Ascending aorta (tissue), 2 donors: ENCODE measurements around the gene SRGAP3. TPM values are rescaled to one million over a fixed set of nuclear protein-coding genes. Genes with fewer than 3 reads are reported as not detected.

Source experiments
- DNase-seq, 2 donors: peaks; one replicate each; pipeline ENCODE4 v3.0.0-alpha.2; 2019; ENCODE audit warnings: low spot score in 2 of 2
- H3K27ac ChIP-seq, 2 donors: fragments of 200-600 bp; sonication (generic); one replicate each; pipeline ENCODE4 v1.5.1; 2016 to 2017; ENCODE audit warnings: mild to moderate bottlenecking in 1 of 2
- H3K27me3 ChIP-seq: fragments of 200-600 bp; sonication (generic); one replicate; pipeline ENCODE4 v1.5.1; 2017
- H3K36me3 ChIP-seq, 2 donors: fragments of 200-600 bp; sonication (generic); one replicate each; pipeline ENCODE4 v1.5.1; 2016
- H3K4me1 ChIP-seq, 2 donors: fragments of 200-600 bp; sonication (generic); one replicate each; pipeline ENCODE4 v1.5.1; 2016 to 2017; ENCODE audit warnings: mild to moderate bottlenecking in 1 of 2
- H3K4me3 ChIP-seq, 2 donors: fragments of 200-600 bp; sonication (generic); one replicate each; pipeline ENCODE4 v1.5.1; 2016 to 2017; ENCODE audit warnings: mild to moderate bottlenecking in 1 of 2
- H3K9me3 ChIP-seq, 2 donors: fragments of 200-600 bp; sonication (generic); one replicate each; pipeline ENCODE4 v1.5.1; 2016
- intact Hi-C: fragments of 100-400 bp; cut with DNase I; formaldehyde crosslinking; loops from one replicate; pipeline ENCODE4 v1.15.1; 2023
- total RNA-seq: library from RNA; depleted of rRNA; stranded (reverse); fragments of >200 nt; gene quantifications from one replicate; pipeline ENCODE4 v1.1.0, GENCODE V29; 2016
- TF ChIP-seq, protein P1 (sequence below), 3 experiments: fragments of 200-600 bp in 2 of 3; fragments of 450-650 bp in 1 of 3; sonication (generic) in 2 of 3; IDR thresholded peaks; one replicate each; pipeline ENCODE4 v1.5.1; 2016 to 2019; ENCODE audit warnings: antibody characterized with exemption in 3 of 3, mild to moderate bottlenecking in 1 of 3, moderate library complexity in 1 of 3

SRGAP3 gene
- total RNA-seq, 1 donor from 2014 or later, result 1.6 TPM

DNA sequence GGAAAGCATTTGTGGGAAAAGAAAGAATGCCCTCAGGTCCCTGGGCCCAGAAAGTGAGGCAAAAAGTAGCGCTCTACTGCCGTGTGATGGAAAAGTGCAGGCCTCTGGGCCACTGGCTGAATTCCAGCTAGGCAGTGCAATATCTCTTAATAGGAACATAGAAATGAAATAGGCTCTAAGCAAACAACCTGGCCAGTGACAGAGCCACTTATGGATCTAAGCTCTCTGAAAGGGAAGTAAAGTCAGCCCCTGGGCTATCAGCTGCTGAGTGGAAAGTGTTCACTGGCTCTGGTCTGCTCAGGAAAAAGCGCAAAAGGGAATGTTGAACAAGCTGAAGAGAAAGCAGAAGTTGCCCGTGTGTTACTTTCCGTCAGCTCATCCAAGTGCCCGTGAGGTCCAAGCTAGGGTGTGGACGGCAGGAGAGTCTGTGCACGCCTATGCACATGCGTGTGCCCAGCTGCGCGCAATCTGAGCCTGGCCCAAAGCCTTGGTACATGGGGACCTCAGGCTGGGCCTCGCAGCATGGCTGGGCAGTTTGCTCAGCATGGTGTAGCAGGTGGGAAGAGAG is 212.2 kb downstream of the SRGAP3 start:
- H3K4me1 ChIP-seq, result peaks cover 0 to 5% of the 10 kb centered on the region in 2 donors
- H3K9me3 ChIP-seq, result no peaks in the 10 kb centered on the region
- intact Hi-C loops, result no loop called here
- H3K27ac ChIP-seq, result peak overlapping the region in 1 of 2 donors; percentile 56
- DNase-seq, result no peak
- TF ChIP-seq, protein P1, sequence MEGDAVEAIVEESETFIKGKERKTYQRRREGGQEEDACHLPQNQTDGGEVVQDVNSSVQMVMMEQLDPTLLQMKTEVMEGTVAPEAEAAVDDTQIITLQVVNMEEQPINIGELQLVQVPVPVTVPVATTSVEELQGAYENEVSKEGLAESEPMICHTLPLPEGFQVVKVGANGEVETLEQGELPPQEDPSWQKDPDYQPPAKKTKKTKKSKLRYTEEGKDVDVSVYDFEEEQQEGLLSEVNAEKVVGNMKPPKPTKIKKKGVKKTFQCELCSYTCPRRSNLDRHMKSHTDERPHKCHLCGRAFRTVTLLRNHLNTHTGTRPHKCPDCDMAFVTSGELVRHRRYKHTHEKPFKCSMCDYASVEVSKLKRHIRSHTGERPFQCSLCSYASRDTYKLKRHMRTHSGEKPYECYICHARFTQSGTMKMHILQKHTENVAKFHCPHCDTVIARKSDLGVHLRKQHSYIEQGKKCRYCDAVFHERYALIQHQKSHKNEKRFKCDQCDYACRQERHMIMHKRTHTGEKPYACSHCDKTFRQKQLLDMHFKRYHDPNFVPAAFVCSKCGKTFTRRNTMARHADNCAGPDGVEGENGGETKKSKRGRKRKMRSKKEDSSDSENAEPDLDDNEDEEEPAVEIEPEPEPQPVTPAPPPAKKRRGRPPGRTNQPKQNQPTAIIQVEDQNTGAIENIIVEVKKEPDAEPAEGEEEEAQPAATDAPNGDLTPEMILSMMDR (IDR thresholded peaks at IDR 0.05), result no peak
- peak overlapping the region in 1 of 2 donors; percentile 22 for H3K4me3 ChIP-seq
- no peaks in the 10 kb centered on the region for H3K36me3 ChIP-seq
- H3K27me3 ChIP-seq, result no peaks in the 10 kb centered on the region

DNA sequence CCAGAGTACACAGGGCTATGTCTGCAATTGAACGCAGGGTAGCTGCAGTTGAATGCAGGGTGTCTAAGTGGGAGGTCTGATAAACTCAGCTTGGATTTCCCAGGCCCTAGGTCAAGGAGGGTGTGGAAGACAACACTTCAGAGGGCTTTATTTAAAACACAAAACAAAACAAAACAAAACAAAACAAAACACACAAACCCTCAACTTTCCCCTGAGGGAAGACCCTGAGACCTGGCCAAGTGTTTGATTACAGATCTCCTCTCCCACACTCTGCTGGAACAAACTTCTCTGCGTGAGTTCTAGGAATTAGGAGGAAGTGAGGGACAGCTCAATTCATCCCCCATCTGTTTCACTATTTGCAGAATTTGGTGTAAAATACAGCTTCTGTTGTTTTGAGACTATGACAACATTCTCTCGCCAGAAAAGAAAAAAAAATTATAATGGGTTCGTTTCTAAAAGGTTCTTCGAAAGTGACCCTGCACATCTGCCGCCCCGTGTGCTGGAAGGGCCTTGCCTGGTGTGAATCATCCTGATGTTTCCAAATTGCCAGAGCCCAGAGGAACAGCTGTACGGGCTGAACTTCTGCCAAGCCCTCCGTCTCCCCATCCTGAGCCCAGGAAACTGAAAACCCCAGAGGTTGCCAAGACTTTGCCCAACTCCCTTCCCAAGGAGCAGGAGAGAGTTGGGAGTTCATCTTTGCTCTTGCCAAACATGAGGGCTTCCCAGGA is 212.9 kb downstream of the SRGAP3 start:
- intact Hi-C loops, result no loop called here
- H3K9me3 ChIP-seq, result no peaks in the 10 kb centered on the region
- peak overlapping the region in 1 of 2 donors; percentile 56 for H3K27ac ChIP-seq
- peak in 1 of 2 donors; percentile 67 for DNase-seq
- TF ChIP-seq, protein P1 (IDR thresholded peaks at IDR 0.05), result no peak
- H3K27me3 ChIP-seq, result no peaks in the 10 kb centered on the region
- H3K36me3 ChIP-seq, result no peaks in the 10 kb centered on the region
- peaks cover 0 to 5% of the 10 kb centered on the region in 2 donors for H3K4me1 ChIP-seq
- H3K4me3 ChIP-seq, result peak overlapping the region in 1 of 2 donors; percentile 22

DNA sequence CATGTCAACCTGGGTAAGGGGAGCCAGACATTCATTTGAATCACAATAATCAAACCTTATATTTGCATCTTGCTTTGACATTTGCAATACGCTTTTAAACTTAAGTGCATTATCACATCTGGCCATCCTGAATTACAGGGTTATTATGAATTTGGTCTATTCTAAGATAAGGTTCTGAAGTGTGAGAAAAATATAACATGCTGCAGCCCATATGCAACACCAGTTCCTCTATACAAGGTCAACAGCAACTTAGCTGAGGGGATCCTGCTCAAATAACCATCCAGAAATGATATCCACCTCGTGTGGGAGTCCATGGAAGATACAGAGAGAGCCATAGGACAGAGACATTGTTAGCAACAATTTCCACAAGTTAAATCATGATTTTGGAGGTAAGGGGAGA is 213.5 kb downstream of the SRGAP3 start:
- Histone ChIP-seq H3K4me3 (no peak overlapping the region), H3K9me3 (no peaks in the 10 kb centered on the region), H3K27me3 (no peaks in the 10 kb centered on the region), H3K4me1 (peaks cover 0 to 5% of the 10 kb centered on the region in 2 donors), H3K27ac (no peak overlapping the region), H3K36me3 (no peaks in the 10 kb centered on the region)
- intact Hi-C loops, result no loop called here
- DNase-seq, result no peak
- TF ChIP-seq, protein P1 (IDR thresholded peaks at IDR 0.05), result no peak

DNA sequence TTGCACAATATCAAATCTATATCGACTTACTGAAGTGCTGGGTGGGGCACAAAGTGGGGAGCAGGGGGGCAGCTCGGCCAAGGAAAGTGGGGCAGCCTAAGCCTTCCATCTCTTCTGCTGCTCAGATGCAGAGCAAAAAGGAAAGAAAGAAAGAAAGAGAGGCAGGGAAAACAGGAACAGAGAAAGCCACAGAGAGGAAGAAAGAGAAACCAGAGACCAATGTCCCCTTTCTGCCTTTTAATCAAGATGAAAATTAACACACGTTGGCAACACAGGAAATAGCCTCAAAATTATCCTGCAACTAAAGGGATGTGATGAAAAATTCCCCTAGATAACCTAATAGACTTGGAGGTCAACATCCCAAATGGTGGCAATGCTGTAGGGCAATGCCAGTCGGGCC is 214.0 kb downstream of the SRGAP3 start:
- no peak for DNase-seq
- no peak overlapping the region for H3K27ac ChIP-seq
- no peak overlapping the region for H3K4me3 ChIP-seq
- no peaks in the 10 kb centered on the region for H3K9me3 ChIP-seq
- TF ChIP-seq, protein P1 (IDR thresholded peaks at IDR 0.05), result no peak
- H3K4me1 ChIP-seq, result peaks cover 0 to 5% of the 10 kb centered on the region in 2 donors
- H3K36me3 ChIP-seq, result no peaks in the 10 kb centered on the region
- no peaks in the 10 kb centered on the region for H3K27me3 ChIP-seq
- intact Hi-C loops, result no loop called here

DNA sequence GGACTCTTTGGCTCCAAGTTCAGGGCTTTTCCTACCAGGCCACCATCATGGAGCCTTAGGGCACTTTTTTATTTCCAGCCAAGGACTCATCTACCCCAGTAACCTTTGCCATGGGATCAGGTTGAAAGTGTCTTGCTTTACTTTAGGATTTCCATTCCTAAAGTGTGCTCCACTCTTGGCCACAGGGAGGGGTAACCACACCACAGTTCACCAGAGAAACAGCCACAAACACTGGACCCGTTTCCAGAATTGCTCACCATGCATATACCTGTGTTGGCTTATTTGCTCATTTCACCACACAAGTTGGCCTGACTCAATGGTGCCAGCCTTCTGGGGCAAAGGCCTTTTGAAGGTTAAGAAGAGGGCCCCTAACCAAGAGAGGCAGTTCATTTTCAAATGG is 215.6 kb downstream of the SRGAP3 start:
- no peak overlapping the region for H3K4me3 ChIP-seq
- H3K27ac ChIP-seq, result no peak overlapping the region
- TF ChIP-seq, protein P1 (IDR thresholded peaks at IDR 0.05), result no peak
- no peaks in the 10 kb centered on the region for H3K9me3 ChIP-seq
- H3K36me3 ChIP-seq, result no peaks in the 10 kb centered on the region
- intact Hi-C loops, result no loop called here
- no peak for DNase-seq
- peaks cover 0 to 5% of the 10 kb centered on the region in 2 donors for H3K4me1 ChIP-seq
- no peaks in the 10 kb centered on the region for H3K27me3 ChIP-seq
